Nephron (organoid): ENCODE results near the gene CCER1.

ENCODE experiments used
- H3K27ac Mint-ChIP-seq, 3 experiments: 2 replicates each; pipeline ENCODE4 v1.8.0; 2020; ENCODE audit warnings: mixed read lengths in 3 of 3, mild to moderate bottlenecking in 2 of 3, moderate library complexity in 1 of 3
- H3K27me3 Mint-ChIP-seq: 2 replicates; pipeline ENCODE4 v1.8.0; 2021; ENCODE audit warnings: low read depth, mild to moderate bottlenecking, moderate library complexity, mixed read lengths
- H3K36me3 Mint-ChIP-seq: 2 replicates; pipeline ENCODE4 v1.8.0; 2020; ENCODE audit warnings: low read depth, mixed read lengths
- H3K4me1 Mint-ChIP-seq: 2 replicates; pipeline ENCODE4 v1.8.0; 2020; ENCODE audit warnings: mixed read lengths
- H3K4me3 Mint-ChIP-seq, 3 experiments: 2 replicates each; pipeline ENCODE4 v1.8.0; 2020; ENCODE audit warnings: mild to moderate bottlenecking in 3 of 3, mixed read lengths in 3 of 3, moderate library complexity in 2 of 3
- H3K9me3 Mint-ChIP-seq: 2 replicates; pipeline ENCODE4 v1.8.0; 2020; ENCODE audit warnings: mixed read lengths
- TF ChIP-seq, protein P1 (sequence below), 3 experiments: fragments of 200-600 bp; sonication (generic); IDR thresholded peaks; one replicate each; pipeline ENCODE4 v1.5.0; 2021; ENCODE audit warnings: antibody characterized with exemption in 3 of 3; ENCODE audit not compliant: unreplicated experiment in 3 of 3

CCER1 gene

DNA sequence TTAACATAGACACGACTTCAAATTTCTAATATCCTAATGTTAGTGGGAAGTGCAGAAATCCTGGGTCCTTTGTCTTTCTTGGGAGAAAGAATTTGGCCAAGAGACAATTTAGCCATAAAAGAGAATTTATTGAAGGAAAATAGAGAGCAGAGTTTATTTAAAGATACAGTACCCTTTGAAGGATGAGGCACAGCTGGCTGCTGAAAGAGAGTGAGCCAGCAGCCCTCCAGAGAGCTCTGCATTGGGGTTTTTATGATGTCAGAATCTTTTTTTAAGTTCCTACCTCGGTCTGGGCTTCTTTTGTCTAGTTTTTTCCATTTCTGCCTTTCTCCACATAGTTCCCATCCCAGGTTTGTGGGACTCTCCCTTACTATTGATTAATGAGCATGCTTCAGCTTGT is 37.5 kb downstream of the CCER1 start:
- peak overlapping the region; percentile 72 to 98 (median 93) for H3K27ac Mint-ChIP-seq
- H3K27me3 Mint-ChIP-seq = no peaks in the 10 kb centered on the region
- peaks cover 31% of the 10 kb centered on the region for H3K4me1 Mint-ChIP-seq
- no peak overlapping the region for H3K4me3 Mint-ChIP-seq
- H3K9me3 Mint-ChIP-seq = peaks cover 9% of the 10 kb centered on the region
- TF ChIP-seq, protein P1, sequence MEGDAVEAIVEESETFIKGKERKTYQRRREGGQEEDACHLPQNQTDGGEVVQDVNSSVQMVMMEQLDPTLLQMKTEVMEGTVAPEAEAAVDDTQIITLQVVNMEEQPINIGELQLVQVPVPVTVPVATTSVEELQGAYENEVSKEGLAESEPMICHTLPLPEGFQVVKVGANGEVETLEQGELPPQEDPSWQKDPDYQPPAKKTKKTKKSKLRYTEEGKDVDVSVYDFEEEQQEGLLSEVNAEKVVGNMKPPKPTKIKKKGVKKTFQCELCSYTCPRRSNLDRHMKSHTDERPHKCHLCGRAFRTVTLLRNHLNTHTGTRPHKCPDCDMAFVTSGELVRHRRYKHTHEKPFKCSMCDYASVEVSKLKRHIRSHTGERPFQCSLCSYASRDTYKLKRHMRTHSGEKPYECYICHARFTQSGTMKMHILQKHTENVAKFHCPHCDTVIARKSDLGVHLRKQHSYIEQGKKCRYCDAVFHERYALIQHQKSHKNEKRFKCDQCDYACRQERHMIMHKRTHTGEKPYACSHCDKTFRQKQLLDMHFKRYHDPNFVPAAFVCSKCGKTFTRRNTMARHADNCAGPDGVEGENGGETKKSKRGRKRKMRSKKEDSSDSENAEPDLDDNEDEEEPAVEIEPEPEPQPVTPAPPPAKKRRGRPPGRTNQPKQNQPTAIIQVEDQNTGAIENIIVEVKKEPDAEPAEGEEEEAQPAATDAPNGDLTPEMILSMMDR (IDR thresholded peaks at IDR 0.05; ENCODE audit: unreplicated experiment in 3 of 3) = no peak
- no peaks in the 10 kb centered on the region for H3K36me3 Mint-ChIP-seq

DNA sequence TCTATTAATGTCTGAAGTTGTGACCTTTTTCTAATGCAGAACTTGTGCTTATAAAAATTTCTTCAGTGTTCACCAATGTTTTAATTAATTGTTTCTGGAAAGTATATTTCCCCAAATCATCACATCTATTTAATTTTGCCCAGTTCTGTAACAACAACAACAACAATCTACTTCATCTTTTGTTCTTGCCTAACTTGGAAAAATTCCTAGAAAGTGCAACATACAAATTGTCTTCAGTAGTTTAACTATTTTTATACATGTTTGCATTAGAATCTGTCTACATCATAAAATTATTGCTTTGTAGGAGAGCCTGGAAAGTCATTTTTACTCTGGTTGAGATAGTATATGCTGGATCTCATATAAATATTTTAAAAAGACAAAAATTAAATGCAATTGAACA is 38.5 kb downstream of the CCER1 start:
- no peaks in the 10 kb centered on the region for H3K27me3 Mint-ChIP-seq
- TF ChIP-seq, protein P1 (IDR thresholded peaks at IDR 0.05; ENCODE audit: unreplicated experiment in 3 of 3) = no peak
- H3K4me3 Mint-ChIP-seq = no peak overlapping the region
- peaks cover 23% of the 10 kb centered on the region for H3K4me1 Mint-ChIP-seq
- H3K9me3 Mint-ChIP-seq = peaks cover 9% of the 10 kb centered on the region
- peak overlapping the region; percentile 28 to 98 (median 93) for H3K27ac Mint-ChIP-seq
- no peaks in the 10 kb centered on the region for H3K36me3 Mint-ChIP-seq

DNA sequence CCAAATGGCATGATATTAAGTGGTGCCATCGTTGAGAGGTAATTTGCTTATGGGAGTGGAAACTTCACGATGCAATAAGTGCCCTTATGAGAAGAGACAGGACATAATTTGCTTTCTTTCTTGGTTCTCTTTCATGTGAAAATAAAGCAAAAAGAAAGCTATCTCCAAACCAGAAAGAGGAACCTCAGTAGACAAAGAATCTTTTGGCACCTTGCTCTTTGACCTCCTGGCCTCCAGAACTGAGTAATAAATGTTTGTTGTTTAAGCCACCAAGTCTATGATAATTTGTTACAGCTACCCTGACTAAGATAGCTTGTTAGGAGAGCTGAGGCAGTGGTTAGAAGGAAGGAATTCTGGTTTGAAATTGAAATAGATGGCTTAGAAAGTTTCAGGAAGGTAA is 39.6 kb downstream of the CCER1 start:
- TF ChIP-seq, protein P1 (IDR thresholded peaks at IDR 0.05; ENCODE audit: unreplicated experiment in 3 of 3) = no peak
- H3K27me3 Mint-ChIP-seq = no peaks in the 10 kb centered on the region
- H3K9me3 Mint-ChIP-seq = peaks cover 9% of the 10 kb centered on the region
- H3K4me3 Mint-ChIP-seq = no peak overlapping the region
- H3K36me3 Mint-ChIP-seq = no peaks in the 10 kb centered on the region
- H3K27ac Mint-ChIP-seq = peak overlapping the region in 1 of 3 experiments; percentile 98
- peaks cover 20% of the 10 kb centered on the region for H3K4me1 Mint-ChIP-seq

DNA sequence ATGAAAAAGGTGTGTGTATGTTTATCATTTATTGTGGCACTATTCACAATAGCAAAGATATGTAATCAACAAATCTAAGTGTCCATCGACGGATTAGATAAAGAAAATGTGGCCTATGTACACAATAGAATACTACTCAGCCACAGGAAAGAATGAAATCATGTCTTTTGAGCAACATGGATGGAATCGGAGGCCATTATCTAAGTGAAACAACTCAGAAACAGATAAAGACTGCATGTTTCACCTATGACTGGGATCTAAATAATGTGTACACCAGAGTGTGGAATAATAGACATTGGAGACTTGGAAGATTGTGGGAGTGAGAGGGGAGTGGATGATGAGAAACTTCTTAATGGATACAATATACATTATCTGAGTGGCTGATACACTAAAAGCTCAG is 44.0 kb downstream of the CCER1 start:
- Mint-ChIP-seq H3K27me3 (no peaks in the 10 kb centered on the region), H3K36me3 (no peaks in the 10 kb centered on the region), H3K9me3 (peaks cover 9% of the 10 kb centered on the region), H3K4me1 (peaks cover 6% of the 10 kb centered on the region), H3K4me3 (no peak overlapping the region), H3K27ac (peak overlapping the region in 1 of 3 experiments; percentile 39)
- TF ChIP-seq, protein P1 (IDR thresholded peaks at IDR 0.05; ENCODE audit: unreplicated experiment in 3 of 3) = no peak

DNA sequence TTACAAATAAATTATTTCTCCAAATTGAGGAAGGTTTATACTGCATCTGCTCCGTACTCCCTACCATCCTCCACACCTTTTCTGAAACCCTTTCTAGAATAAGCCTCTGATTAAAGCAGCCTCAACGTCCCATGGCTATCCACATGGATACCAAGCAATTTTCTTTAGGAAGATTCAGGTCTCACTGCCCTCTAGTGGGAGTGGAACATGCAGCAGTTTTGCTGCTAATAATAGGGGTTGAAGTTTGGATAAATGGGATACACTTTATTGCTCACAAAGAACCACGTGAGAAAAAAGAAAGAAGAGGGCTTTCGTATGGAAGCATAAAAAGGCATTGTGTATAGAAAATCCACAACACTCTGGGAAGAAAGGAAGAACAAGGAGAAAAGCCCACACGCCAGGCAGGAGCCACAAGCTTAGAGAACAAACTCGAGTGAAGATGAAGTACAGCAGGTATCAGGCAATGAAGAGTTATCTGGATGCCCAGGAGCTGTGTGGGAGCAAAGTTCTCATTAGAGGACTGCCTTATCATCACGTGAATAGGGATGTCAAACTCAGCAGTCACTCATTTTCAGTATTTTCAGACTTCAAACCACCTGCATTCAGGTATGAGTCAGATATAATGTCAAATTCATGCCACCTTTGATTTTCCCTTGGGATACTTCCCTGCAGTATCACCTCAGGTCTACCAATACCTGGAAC is 45.8 kb downstream of the CCER1 start:
- no peaks in the 10 kb centered on the region for H3K27me3 Mint-ChIP-seq
- H3K4me1 Mint-ChIP-seq = peaks cover 6% of the 10 kb centered on the region
- TF ChIP-seq, protein P1 (IDR thresholded peaks at IDR 0.05; ENCODE audit: unreplicated experiment in 3 of 3) = peak; percentile 57 to 73 (median 67)
- H3K4me3 Mint-ChIP-seq = no peak overlapping the region
- peaks cover 6% of the 10 kb centered on the region for H3K9me3 Mint-ChIP-seq
- no peaks in the 10 kb centered on the region for H3K36me3 Mint-ChIP-seq
- no peak overlapping the region for H3K27ac Mint-ChIP-seq

DNA sequence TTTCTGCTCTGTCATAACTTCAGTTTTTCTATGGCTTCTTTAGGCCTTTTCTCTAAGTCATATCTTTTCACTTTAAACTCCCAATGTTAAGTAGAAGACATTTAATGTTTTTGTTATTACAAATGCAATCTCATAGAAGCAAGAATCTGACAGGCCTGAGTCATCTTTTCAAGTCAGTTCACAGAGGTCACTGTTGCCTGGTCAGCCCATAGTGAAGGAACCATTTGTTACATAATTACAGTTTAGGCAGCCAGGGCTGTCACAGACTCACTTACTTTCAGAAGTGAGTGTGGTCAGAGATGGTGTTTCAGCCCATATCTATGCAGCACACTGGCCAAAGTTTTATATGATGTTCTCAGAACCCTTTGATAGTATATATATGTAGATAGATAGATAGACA is 46.5 kb downstream of the CCER1 start:
- H3K27me3 Mint-ChIP-seq = no peaks in the 10 kb centered on the region
- H3K27ac Mint-ChIP-seq = peak overlapping the region; percentile 50 to 70 (median 57)
- no peak overlapping the region for H3K4me3 Mint-ChIP-seq
- peaks cover 6% of the 10 kb centered on the region for H3K4me1 Mint-ChIP-seq
- peaks cover 6% of the 10 kb centered on the region for H3K9me3 Mint-ChIP-seq
- TF ChIP-seq, protein P1 (IDR thresholded peaks at IDR 0.05; ENCODE audit: unreplicated experiment in 3 of 3) = no peak
- no peaks in the 10 kb centered on the region for H3K36me3 Mint-ChIP-seq
